HL-60/S4 (cell line): ENCODE results near the gene ST3GAL6.

Experiments
- in situ Hi-C: fragments of 300-500 bp; cut with MboI; formaldehyde crosslinking; loops from 2 replicates; pipeline ENCODE4 v1.14.3; 2022; ENCODE audit warnings: low sequenced_read_pairs

Gene ST3GAL6

GRCh38 chr3:98839846-98840245 lies 76.7 kb downstream of the ST3GAL6 start:
- in situ Hi-C loops, result no loop called here

GRCh38 chr3:98843266-98843959 lies 80.3 kb downstream of the ST3GAL6 start:
- in situ Hi-C loops, result no loop called here
